ELR (cell line): Measurements from ENCODE around the gene FAM234A.
"Not testable (repeated sequence)": the region's sequence is repeated elsewhere in the genome, so short reads cannot be mapped to it uniquely, and the experiment has no call there.

Experiments
- DNase-seq: peaks from one replicate; pipeline ENCODE4 v3.0.0-alpha.2; 2015; ENCODE audit warnings: low read depth

Gene FAM234A

GRCh38 chr16:234468-235305 is at the start of gene FAM234A:
FAM234A (plus strand) TSS chr16:234821; CDS start chr16:254414, 19,593 bp downstream.
- peak; percentile 92 for DNase-seq

- no peak for DNase-seq
Observed at GRCh38 chr16:185213-185612, 49.4 kb upstream of the FAM234A start.

- DNase-seq, result no peak
Observed at GRCh38 chr16:185691-186090, 48.9 kb upstream of the FAM234A start.

- no peak for DNase-seq
Observed at GRCh38 chr16:187330-187729, 47.3 kb upstream of the FAM234A start.

GRCh38 chr16:188674-189073 is 45.9 kb upstream of the FAM234A start:
- no peak for DNase-seq

- DNase-seq, result no peak
Observed at GRCh38 chr16:189604-190186, 44.9 kb upstream of the FAM234A start.

GRCh38 chr16:191831-192230 is 42.8 kb upstream of the FAM234A start:
- no peak for DNase-seq

- no peak for DNase-seq
Observed at GRCh38 chr16:192686-193085, 41.9 kb upstream of the FAM234A start.

GRCh38 chr16:193441-193840 is 41.2 kb upstream of the FAM234A start:
- no peak for DNase-seq

- DNase-seq, result no peak
Observed at GRCh38 chr16:194516-194915, 40.1 kb upstream of the FAM234A start.

GRCh38 chr16:200388-200787 is 34.2 kb upstream of the FAM234A start:
- DNase-seq, result peak; percentile 73

GRCh38 chr16:203246-203645 is 31.4 kb upstream of the FAM234A start:
- no peak for DNase-seq

GRCh38 chr16:204046-204445 is 30.6 kb upstream of the FAM234A start:
- DNase-seq, result not testable (repeated sequence)

GRCh38 chr16:209359-209758 is 25.3 kb upstream of the FAM234A start:
- not testable (repeated sequence) for DNase-seq

- not testable (repeated sequence) for DNase-seq
Observed at GRCh38 chr16:211631-212180, 22.9 kb upstream of the FAM234A start.

- no peak for DNase-seq
Observed at GRCh38 chr16:212999-213398, 21.6 kb upstream of the FAM234A start.

- no peak for DNase-seq
Observed at GRCh38 chr16:220021-220420, 14.6 kb upstream of the FAM234A start.

- peak; percentile 17 for DNase-seq
Observed at GRCh38 chr16:228151-228851, 6.3 kb upstream of the FAM234A start.

- DNase-seq, result peak; percentile 88
Observed at GRCh38 chr16:228852-229730, 5.5 kb upstream of the FAM234A start, which contains the start of gene LUC7L. LUC7L (minus strand) TSS chr16:229449; CDS start chr16:229339, 110 bp downstream.

GRCh38 chr16:229731-230281 is 4.8 kb upstream of the FAM234A start:
- DNase-seq, result peak; percentile 18

- DNase-seq, result not testable (repeated sequence)
Observed at GRCh38 chr16:230351-230750, 4.3 kb upstream of the FAM234A start.
